Coronary artery (tissue), 2 donors: Measurements from ENCODE around the gene TREM2.

Experiments used
- DNase-seq: peaks from one replicate; pipeline ENCODE4 v3.0.0-alpha.2; 2017; ENCODE audit warnings: low spot score
- H3K27ac ChIP-seq, 2 donors: fragments of 200-600 bp; sonication (generic); one replicate each; pipeline ENCODE4 v1.5.1; 2016 to 2019
- H3K4me3 ChIP-seq: fragments of 200-600 bp; sonication (generic); 2 replicates; pipeline ENCODE4 v1.5.1; 2016; ENCODE audit warnings: mild to moderate bottlenecking, moderate library complexity
- TF ChIP-seq, protein P1 (sequence below): fragments of 200-600 bp; sonication (generic); IDR thresholded peaks from one replicate; pipeline ENCODE4 v1.5.1; 2019; ENCODE audit warnings: antibody characterized with exemption

TREM2 gene

GRCh38 chr6:41200296-41200900, 37.5 kb upstream of the TREM2 start:
- TF ChIP-seq, protein P1, sequence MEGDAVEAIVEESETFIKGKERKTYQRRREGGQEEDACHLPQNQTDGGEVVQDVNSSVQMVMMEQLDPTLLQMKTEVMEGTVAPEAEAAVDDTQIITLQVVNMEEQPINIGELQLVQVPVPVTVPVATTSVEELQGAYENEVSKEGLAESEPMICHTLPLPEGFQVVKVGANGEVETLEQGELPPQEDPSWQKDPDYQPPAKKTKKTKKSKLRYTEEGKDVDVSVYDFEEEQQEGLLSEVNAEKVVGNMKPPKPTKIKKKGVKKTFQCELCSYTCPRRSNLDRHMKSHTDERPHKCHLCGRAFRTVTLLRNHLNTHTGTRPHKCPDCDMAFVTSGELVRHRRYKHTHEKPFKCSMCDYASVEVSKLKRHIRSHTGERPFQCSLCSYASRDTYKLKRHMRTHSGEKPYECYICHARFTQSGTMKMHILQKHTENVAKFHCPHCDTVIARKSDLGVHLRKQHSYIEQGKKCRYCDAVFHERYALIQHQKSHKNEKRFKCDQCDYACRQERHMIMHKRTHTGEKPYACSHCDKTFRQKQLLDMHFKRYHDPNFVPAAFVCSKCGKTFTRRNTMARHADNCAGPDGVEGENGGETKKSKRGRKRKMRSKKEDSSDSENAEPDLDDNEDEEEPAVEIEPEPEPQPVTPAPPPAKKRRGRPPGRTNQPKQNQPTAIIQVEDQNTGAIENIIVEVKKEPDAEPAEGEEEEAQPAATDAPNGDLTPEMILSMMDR: no peak
- DNase-seq: no peak
- Histone ChIP-seq H3K4me3 (no peak overlapping the region), H3K27ac (peak overlapping the region in 1 of 2 donors; percentile 59)

DNA sequence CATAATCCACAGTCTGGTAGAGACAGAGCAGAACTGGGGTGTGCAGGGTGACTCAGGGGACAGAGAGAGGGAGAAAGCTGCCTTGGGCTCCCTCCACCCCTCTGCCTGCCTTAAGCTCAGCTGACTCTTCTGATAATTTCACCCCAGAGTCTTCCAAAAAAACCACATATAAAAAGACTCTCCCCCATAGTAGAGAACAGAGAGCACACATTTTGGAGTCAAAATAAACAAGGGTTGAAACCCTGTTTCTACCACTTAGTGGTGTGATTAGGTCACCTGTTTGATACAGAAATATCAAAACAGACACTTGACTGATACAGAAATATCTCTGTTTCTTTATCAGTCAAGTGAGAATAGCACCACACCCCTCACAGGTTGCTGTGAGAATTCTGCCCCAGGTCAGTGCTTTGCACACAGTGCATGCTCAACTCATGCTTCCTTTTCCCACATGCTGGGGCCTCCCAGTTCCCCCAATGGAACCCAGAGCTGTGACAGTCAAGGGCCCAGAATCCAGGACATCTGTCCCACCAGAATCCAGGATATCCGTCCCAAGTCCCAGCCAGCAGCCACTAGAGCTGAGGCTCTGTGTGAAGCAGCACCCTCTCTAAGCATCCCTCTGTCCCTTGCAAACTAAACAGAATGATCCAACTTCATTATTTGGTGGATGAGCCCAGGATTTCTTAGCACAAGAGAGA, 36.8 kb upstream of the TREM2 start:
- TF ChIP-seq, protein P1: no peak
- H3K27ac ChIP-seq: no peak overlapping the region
- no peak for DNase-seq
- H3K4me3 ChIP-seq: no peak overlapping the region

DNA sequence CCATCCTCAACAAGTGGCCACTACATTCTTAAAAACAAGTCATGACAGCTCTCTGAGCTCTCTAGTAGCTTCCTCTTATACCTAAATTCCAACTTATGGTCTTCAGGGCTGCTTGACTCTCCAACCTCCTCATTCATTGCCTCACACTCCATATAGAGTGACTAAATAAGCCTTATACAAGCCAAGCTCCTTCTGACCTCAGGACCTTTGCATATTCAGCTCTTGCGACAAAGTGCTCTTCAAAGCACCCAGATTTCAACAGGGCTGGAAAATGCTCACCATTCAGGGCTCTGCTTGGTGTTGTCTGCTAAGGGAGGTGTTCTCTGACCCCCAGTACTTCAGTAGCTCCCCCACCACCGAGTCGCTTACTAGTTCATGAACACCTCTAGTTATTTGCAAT, 34.3 kb upstream of the TREM2 start:
- Histone ChIP-seq H3K27ac (no peak overlapping the region), H3K4me3 (no peak overlapping the region)
- TF ChIP-seq, protein P1: no peak
- DNase-seq: no peak

GRCh38 chr6:41194386-41194785, 31.5 kb upstream of the TREM2 start:
- Histone ChIP-seq H3K27ac (no peak overlapping the region), H3K4me3 (no peak overlapping the region)
- TF ChIP-seq, protein P1: no peak
- no peak for DNase-seq

DNA sequence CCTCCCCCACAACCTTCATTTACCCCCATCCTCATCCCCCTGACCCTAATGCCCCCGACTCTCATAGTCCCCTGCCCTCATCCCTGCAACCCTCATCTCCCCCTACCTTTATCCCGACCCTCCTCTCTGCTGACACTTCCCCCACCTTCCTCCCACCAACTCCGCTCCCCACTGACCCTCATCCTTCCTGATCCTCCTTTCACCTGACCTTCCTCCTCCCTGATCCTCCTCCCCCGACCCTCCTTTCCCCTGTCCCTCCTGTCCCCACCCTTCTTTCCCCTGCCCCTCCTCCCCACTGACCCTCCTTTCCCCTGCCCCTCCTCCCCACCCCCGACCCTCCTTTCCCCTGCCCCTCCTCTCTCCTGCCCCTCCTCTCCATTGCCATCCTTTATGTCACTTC, 31.0 kb upstream of the TREM2 start:
- DNase-seq: no peak
- no peak overlapping the region for H3K27ac ChIP-seq
- no peak overlapping the region for H3K4me3 ChIP-seq
- TF ChIP-seq, protein P1: no peak

- DNase-seq: no peak
- Histone ChIP-seq H3K4me3 (no peak overlapping the region), H3K27ac (no peak overlapping the region)
- TF ChIP-seq, protein P1: no peak
Observed at GRCh38 chr6:41193171-41193734, 30.3 kb upstream of the TREM2 start.

DNA sequence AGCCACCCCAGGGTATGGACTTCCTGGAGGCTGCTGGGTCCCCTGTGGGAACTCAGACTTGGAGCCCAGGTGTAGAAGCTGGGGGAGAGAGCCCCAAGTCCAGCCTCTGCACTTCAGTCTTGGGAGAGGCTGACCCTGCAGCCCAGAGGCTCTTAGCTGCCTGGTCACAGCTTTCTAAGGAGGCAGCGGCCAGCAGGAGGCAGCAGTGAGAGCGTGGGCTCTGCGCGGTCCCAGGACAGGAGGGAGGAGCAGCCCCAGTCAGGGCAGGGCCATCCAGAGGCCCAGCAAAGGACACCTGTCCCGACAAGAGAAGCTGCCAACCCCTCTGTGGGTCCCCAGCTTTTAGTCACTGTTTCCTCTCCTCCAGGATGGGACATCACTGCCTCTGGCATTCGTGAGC, 28.7 kb upstream of the TREM2 start:
- TF ChIP-seq, protein P1: no peak
- no peak overlapping the region for H3K27ac ChIP-seq
- H3K4me3 ChIP-seq: no peak overlapping the region
- DNase-seq: no peak
